ENCODE measurements around the gene PIK3AP1.
A peak's percentile ranks its signal among the peaks of the same experiment; 100 is the strongest.
"Not testable (repeated sequence)": the region's sequence is repeated elsewhere in the genome, so short reads cannot be mapped to it uniquely, and the experiment has no call there.

The PIK3AP1 gene

GRCh38 chr10:96721207-96721572, 876 bp upstream of the PIK3AP1 start:
- no peak for DNase-seq

DNA sequence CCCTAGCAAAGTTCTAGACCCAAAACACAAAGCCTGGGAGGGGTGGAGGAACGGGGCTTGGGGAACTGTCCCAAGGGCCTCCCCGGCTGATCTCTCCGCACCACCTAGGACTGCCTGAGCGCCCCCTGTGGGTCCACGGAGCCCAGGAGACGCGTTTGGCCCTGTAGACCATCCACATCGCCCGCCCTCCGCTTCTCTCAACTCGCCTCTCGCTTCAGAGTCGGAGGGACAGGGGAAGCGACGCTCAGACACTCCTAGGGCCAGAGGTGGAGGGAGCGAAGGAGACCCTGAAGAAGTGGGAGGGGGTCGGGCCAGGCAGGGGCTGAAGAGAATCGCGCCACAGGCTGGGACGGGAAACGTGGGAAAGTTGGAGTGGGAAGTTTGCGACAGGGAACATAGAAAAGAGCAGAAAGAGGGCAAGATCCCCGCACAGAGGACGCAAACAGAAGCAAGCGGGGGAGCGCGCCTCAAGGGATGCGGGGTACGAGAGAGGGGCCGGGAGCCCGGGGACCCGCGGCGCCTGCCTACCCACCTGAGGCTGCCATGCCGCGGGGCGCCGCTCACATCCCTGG, 378 bp downstream of the PIK3AP1 start:
- peak; percentile 76 for DNase-seq

DNA sequence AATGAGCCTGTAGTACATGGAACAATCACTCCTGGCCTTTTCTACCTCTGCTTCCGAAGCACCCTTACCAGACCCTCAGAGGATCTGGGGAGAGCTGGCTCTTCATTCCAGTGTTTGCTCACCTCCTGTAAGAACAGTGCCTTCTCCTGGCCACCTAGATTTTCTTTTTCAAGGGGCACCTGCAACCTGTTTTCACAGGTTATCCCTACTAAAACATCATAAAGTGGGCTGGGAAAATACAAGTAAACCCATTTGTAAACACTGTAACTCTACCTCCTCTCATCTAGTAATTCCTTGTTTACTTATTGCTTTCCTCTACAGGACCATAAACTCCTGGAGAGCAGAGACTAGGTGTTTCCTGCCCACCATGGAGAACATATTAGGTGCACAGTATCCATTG, 1.1 kb downstream of the PIK3AP1 start:
- DNase-seq: no peak

- DNase-seq: no peak
These were observed 1.9 kb downstream of the PIK3AP1 start for GRCh38 chr10:96718304-96718990.

DNA sequence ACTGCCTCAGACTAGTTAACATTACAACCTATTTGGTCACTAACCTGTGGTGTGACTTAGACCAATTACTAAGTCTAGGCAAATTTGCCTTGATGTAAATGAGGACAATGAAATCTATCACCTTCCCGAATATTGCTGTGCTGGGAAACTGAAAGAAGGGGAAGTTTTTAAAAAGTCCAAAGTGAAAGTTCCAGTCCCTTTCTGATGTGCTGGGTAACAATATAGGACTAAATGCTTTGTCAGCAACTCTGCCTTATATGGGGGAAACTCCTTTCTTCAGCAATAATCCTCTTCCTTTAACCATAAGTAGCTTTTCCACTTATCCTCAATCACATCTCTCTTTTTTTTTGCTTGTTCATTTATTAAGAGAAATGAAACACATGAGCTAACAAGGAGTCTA, 3.9 kb downstream of the PIK3AP1 start:
- no peak for DNase-seq

- DNase-seq: no peak
These were observed 5.5 kb downstream of the PIK3AP1 start for GRCh38 chr10:96714746-96715255.

DNA sequence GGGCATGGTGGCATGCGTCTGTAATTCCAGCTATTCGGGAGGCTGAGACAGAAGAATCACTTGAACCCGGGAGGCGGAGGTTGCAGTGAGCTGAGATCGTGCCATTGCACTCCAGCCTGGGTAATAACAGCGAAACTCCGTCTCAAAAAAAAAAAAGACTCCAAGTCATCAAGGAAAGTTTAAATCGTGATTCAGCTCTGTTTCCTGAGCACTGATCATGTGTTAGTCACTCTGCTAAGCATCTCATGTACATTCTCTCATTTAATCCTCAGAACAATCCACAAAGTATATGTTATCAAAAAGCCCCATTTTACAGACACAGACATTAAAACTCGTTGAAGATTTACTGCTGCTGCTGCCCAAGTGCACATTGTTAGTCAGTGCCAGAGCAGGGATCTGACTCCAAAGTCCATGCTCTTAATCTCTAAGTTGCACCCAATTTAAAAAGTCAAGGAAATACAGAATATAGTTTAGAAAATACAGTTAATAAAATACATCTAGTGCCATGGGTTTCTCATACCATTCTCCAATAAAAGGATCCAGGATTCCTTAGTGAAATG, 6.2 kb downstream of the PIK3AP1 start:
- no peak for DNase-seq

GRCh38 chr10:96712662-96713271, 7.5 kb downstream of the PIK3AP1 start:
- no peak for DNase-seq

DNA sequence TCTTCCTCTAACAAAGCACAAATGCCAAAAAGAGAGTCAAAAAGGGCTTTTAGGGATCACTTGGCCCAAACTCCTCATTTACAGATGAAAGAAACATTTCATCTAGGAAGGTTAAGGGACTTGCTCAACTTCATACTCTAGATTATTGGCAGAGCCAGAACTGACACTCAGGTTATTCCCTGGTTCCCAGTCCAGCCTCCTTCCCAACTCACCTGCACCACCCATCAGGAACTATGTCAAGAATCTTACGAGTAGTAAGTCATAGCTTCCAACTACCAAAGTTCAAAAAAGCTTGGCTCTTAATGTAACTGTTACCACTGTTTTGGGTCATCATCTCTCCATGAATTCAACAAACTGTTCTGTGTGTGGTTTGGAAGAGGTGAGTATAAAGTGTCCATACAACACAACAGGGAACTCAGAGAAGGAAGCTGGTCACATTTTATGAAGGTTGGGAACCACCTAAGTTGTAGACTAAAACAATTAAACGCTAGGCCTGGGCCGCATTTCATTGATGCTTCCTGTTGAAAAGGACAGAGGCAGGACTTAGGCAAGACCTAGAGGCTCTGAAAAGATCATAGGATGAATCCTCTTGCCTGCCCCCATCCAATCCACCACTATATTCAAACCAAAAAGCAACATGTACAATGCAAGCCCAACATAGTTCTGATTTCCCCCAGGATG, 9.1 kb downstream of the PIK3AP1 start:
- DNase-seq: no peak

- DNase-seq: no peak
These were observed 10.8 kb downstream of the PIK3AP1 start for GRCh38 chr10:96709525-96709924.

DNA sequence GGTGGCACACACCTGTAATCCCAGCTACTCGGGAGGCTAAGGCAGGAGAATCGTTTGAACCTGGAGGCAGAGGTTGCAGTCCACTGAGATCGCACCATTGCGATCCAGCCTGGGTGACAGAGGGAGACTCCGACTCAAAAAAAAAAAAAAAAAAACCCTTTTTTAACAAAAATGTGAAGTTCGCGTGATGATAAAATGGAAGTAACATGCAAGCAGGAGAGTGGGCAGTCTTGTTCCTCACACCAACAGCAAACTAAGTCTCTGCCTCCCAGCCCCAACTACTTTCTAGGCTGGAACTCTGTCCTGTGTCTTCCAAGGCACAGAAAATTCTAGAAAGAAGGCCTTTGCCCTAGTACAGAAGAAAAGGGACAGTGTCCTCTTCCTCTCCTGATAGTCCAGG, 11.3 kb downstream of the PIK3AP1 start:
- no peak for DNase-seq

GRCh38 chr10:96708456-96708855, 11.9 kb downstream of the PIK3AP1 start:
- DNase-seq: no peak

GRCh38 chr10:96706331-96706853, 13.9 kb downstream of the PIK3AP1 start:
- no peak for DNase-seq

- no peak for DNase-seq
These were observed 15.2 kb downstream of the PIK3AP1 start for GRCh38 chr10:96705134-96705533.

DNA sequence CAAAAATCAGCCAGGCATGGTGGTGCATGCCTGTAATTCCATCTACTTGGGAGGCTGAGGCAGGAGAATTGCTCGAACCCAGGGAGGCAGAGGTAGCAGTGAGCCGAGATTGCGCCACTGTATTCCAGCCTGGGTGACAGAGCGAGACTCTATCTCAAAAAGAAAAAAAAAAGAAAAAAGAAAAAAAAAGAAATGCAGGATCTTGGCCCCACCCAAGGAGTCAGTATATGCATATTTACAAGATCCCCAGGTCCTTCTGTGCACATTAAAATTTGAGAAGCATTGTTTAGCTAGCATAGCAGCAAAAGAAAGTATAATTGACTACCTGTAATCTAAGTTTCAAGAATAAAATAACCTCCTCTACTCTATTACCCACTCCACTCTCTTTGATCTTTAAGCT, 15.8 kb downstream of the PIK3AP1 start:
- DNase-seq: no peak

GRCh38 chr10:96703358-96703757, 17.0 kb downstream of the PIK3AP1 start:
- no peak for DNase-seq

DNA sequence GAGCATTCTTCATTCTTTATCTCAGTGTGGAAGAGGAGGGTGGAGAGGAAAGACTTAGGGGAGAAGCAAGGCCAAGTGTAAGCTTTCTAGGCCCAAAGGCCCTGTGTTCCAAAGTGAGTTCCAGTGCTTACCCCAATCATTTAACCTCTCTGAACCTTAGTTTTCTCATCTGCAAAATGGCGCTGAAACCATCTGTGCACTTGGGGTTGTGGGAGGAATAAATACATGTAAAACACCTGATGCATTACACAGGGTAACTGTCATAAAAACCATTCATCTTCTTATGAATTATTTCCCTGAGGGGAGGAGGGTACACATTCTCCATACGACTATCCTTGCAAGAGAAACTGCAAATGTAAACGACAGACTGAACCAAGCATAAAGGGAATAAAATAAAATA, 19.0 kb downstream of the PIK3AP1 start:
- no peak for DNase-seq

GRCh38 chr10:96700374-96701099, 19.8 kb downstream of the PIK3AP1 start:
- DNase-seq: no peak

GRCh38 chr10:96699613-96700012, 20.7 kb downstream of the PIK3AP1 start:
- DNase-seq: no peak

- DNase-seq: not testable (repeated sequence)
These were observed 22.0 kb downstream of the PIK3AP1 start for GRCh38 chr10:96698305-96698704.

DNA sequence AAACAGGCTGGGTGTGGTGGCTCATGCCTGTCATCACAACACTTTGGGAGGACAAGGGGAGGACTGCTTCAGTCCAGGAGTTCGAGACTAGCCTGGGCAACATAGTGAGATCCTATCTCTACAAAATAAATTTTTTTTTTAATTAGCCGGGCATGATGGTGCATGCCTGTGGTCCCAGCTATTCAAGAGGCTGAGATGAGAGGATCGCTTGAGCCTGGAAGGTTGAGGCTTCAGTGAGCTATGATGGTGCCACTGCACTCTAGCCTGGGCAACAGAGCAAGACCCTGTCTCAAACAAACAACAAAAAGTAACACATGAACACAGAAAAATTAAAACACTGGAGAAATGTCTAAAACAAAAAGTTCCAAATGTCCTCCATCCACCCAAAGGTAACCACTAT, 22.9 kb downstream of the PIK3AP1 start:
- DNase-seq: no peak

- DNase-seq: no peak
These were observed 23.4 kb downstream of the PIK3AP1 start for GRCh38 chr10:96696845-96697425.
